ENCODE data around the gene ZNF609. TPM values are rescaled to one million over a fixed set of nuclear protein-coding genes. Genes with fewer than 3 reads are reported as not detected.
A peak's percentile ranks its signal among the peaks of the same experiment; 100 is the strongest.

ZNF609 gene
- total RNA-seq, 3 donors from 2014 or later (not counting 1 experiment from before 2014, with no cell fraction given), result 40.3 to 59.7 (median 55.3) TPM

- H3K27ac Mint-ChIP-seq, result no peak overlapping the region
- H3K9me3 Mint-ChIP-seq, result no peaks in the 10 kb centered on the region
- H3K27me3 Mint-ChIP-seq (ENCODE audit: low read depth in 2 of 2), result no peaks in the 10 kb centered on the region
- H3K36me3 ChIP-seq (ENCODE audit: control insufficient read depth, insufficient read depth, low read length), result no peaks in the 10 kb centered on the region
- 93% methylated on average over 8 of the region's 8 CpGs for WGBS (ENCODE audit: insufficient coverage)
- H3K9me3 ChIP-seq (ENCODE audit: control insufficient read depth, insufficient read depth, low read length), result no peaks in the 10 kb centered on the region
- DNase-seq (no peak), ATAC-seq (no peak)
- H3K4me3 ChIP-seq (ENCODE audit: low read length), result no peak overlapping the region
- no peak for TF ChIP-seq CTCF (IDR thresholded peaks at IDR 0.05)
- H3K4me1 Mint-ChIP-seq, result peaks cover 17 to 22% of the 10 kb centered on the region in 2 donors
- H3K4me1 ChIP-seq (ENCODE audit: control insufficient read depth, insufficient read depth, low read length), result no peaks in the 10 kb centered on the region
- intact Hi-C loops (cut with micrococcal nuclease), result no loop called here
- H3K36me3 Mint-ChIP-seq, result no peaks in the 10 kb centered on the region
- H3K27me3 ChIP-seq (ENCODE audit: control insufficient read depth, insufficient read depth, low read length), result no peaks in the 10 kb centered on the region
- H3K4me3 Mint-ChIP-seq, result no peak overlapping the region
- H3K27ac ChIP-seq (ENCODE audit: low read length), result no peak overlapping the region
Observed at GRCh38 chr15:64552281-64552948, 92.0 kb downstream of the ZNF609 start.

- ATAC-seq (no peak), DNase-seq (no peak)
- H3K27me3 ChIP-seq (ENCODE audit: control insufficient read depth, insufficient read depth, low read length), result no peaks in the 10 kb centered on the region
- H3K27ac ChIP-seq (ENCODE audit: low read length), result no peak overlapping the region
- Mint-ChIP-seq H3K9me3 (no peaks in the 10 kb centered on the region), H3K36me3 (no peaks in the 10 kb centered on the region), H3K4me1 (peaks cover 28 to 37% of the 10 kb centered on the region in 2 donors), H3K27me3 (ENCODE audit: low read depth in 2 of 2) (no peaks in the 10 kb centered on the region), H3K4me3 (no peak overlapping the region), H3K27ac (peak overlapping the region; percentile 27 to 53)
- no peaks in the 10 kb centered on the region for H3K4me1 ChIP-seq (ENCODE audit: control insufficient read depth, insufficient read depth, low read length)
- no peaks in the 10 kb centered on the region for H3K36me3 ChIP-seq (ENCODE audit: control insufficient read depth, insufficient read depth, low read length)
- H3K9me3 ChIP-seq (ENCODE audit: control insufficient read depth, insufficient read depth, low read length), result no peaks in the 10 kb centered on the region
- no peak overlapping the region for H3K4me3 ChIP-seq (ENCODE audit: low read length)
- intact Hi-C loops (cut with micrococcal nuclease), result no loop called here
- no peak for TF ChIP-seq CTCF (IDR thresholded peaks at IDR 0.05)
Observed at GRCh38 chr15:64558460-64559179, 98.2 kb downstream of the ZNF609 start.

- 100% methylated on average over 1 of the region's 2 CpGs for WGBS (ENCODE audit: insufficient coverage)
Observed at GRCh38 chr15:64559243-64559642, 98.9 kb downstream of the ZNF609 start.

More at GRCh38 chr15:64559243-64559642, 98.9 kb downstream of the ZNF609 start:
- Mint-ChIP-seq H3K4me3 (no peak overlapping the region), H3K9me3 (no peaks in the 10 kb centered on the region), H3K36me3 (no peaks in the 10 kb centered on the region), H3K4me1 (peaks cover 32 to 40% of the 10 kb centered on the region in 2 donors), H3K27me3 (ENCODE audit: low read depth in 2 of 2) (no peaks in the 10 kb centered on the region), H3K27ac (peak overlapping the region in 1 of 2 donors; percentile 27)
- no peak for ATAC-seq
- Histone ChIP-seq H3K4me3 (ENCODE audit: low read length) (no peak overlapping the region), H3K27ac (ENCODE audit: low read length) (no peak overlapping the region), H3K9me3 (ENCODE audit: control insufficient read depth, insufficient read depth, low read length) (no peaks in the 10 kb centered on the region), H3K27me3 (ENCODE audit: control insufficient read depth, insufficient read depth, low read length) (no peaks in the 10 kb centered on the region), H3K4me1 (ENCODE audit: control insufficient read depth, insufficient read depth, low read length) (no peaks in the 10 kb centered on the region), H3K36me3 (ENCODE audit: control insufficient read depth, insufficient read depth, low read length) (no peaks in the 10 kb centered on the region)
- intact Hi-C loops (cut with micrococcal nuclease), result no loop called here
- no peak for TF ChIP-seq CTCF (IDR thresholded peaks at IDR 0.05)
- no peak for DNase-seq
